Stimulated activated CD8-positive, alpha-beta memory T cell treated with anti-CD3 and anti-CD28 coated beads, Interleukin-4, amount 100 ng/mL, for 24 hours (primary cell): ENCODE data around the gene SLC34A1.
"Not testable (repeated sequence)": the region's sequence is repeated elsewhere in the genome, so short reads cannot be mapped to it uniquely, and the experiment has no call there.

ENCODE experiments used
- DNase-seq: peaks from one replicate; pipeline ENCODE4 v3.0.0-alpha.2; 2020; ENCODE audit warnings: low read depth

SLC34A1 gene

DNA sequence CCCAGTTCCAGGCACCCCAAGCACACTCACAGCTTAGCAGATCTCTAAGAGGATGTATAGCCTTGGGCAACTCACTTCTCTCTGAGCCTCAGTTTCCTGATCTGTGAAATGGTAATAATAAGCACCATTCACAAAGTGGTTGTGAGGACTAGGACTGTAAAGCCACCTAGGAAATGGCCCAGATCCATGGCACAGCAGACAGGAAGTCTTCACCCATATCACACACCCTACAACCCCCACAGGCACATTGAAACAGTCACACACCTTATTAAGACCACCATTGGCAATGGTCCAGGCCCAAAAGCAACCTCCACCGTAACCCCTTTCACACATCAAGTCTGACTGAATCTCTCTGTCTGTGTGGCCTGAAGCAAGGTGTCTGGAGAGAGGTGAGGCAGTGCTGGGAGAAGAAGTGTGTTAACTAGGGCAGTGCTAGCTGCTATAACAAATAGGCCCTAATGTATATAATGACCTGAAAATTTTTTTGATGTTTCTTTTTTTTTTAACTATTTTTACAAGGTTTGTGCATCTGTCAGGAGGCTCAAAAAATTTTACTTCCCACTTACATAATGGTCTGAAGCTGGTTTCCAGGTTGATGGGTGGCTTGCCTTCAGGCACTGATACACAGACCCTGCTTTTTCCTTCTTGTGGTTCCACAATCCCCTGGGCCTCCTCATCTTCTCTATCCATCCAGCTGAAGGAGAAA, 28.9 kb upstream of the SLC34A1 start:
- no peak for DNase-seq

DNA sequence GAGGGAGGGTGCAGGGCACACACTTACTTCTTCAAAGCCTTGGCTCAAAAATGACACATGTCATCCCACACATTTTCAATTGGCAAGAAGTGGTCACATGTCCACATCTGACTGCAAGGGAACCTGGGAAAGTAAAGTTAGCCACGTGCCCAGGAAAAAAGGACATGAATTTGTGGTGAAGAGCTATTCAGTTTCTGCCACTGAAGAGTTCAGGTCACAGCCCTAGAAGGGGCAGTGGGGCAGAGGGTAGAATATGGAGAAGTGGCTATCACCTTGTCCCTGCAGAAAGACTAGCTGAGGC, 28.4 kb upstream of the SLC34A1 start:
- DNase-seq: no peak

DNA sequence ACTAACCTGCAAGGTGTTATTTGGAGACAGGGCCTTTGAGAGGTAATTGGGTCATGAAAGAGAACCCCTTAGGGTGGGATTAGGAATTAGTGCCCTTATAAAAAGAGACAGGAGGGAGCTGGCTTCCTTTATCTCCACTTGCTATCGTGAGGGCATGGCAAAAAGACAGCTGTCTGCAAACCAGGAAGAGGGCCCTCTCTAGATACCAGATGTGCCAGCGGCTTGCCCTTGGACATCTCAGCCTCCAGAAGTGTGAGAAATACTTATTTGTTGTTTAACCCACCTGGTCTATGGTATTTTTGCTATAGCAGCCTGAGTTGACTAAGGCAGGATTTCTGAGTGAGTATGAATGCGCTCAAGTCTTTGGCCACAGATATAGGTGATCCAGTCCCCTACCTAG, 27.5 kb upstream of the SLC34A1 start:
- DNase-seq: no peak

DNA sequence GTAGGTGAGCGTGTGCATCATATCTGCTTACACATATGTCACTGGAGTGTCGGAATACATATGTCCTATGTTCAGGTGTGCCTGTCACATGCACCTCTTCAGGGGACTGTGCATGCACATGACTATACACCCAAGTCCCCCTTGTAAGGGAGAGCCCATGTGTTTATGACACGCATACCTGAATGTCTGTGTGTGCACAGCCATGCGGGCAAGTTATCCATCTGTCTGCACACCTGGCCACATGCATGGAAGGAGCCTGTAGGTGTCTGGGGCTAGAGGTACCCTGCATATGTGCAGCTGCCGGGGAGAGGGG, 27.1 kb upstream of the SLC34A1 start:
- no peak for DNase-seq

DNA sequence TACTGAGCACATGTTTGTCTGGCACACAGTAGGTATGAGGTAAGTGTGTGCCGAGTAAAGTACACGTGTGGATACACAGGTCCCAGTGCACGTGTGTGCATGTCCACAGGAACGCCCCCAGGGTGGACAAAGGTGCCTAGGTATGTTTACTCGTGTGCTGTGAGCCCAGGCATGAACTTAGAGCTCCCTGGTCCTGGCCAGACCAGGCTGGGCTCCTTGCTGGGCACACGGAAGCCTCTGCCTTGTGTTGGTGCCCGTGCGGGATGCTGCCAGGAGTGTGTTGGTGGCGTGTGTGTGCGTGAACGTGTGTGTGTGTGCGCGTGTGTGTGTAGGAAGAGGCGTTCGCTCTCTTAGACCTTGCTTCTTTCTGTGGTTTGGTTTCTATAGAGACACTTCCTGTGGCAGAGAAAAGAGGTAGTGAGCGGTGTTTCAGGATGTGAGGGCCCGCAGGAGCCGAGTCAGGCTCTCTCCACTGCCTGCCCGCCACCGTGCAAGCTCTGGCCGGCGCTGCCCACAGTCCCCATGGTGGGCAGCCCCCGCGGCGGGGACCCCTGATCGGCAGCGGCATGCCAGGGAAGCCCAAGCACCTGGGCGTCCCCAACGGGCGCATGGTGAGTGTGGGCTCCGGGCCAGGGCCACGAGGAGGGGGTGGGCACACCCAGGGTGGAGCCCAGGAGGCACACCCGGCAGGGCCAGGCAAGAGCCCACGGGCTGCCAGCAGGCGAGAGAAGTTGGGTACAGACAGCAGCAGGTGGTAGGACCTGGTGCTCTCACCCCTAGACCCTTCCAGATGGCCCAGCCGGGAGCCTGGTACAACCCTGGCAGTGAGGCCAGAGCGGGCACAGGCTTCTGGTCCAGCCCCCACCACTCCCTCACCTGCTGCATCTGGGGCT, 26.5 kb upstream of the SLC34A1 start, which contains the start of gene RGS14:
Gene RGS14 (plus strand): TSS at position 466 of the 893 bp plus-strand sequence. CDS start 101 bp downstream, at position 567.
- DNase-seq: peak; percentile 47

DNA sequence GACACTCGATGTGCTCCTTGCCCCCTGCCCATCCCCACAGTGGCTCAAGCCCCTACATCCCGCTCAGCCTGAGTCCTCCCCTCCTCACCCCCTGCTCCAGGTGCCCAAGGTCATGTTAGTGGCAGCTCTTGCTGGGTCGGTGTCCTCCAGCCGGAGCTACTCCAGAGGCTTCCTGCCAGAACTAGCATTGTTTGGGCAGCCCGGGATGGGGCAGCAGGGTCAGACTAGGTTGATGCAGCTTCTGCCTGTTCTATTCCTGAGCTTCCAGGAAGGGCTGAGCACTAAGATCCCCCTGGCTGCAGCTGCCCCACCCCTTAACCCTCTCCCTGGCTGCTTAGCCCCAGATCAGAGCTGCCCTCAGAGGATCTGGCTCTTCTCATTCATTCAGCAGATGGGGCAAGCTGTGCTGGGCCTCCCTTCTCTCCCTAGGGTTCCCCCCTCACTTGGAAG, 25.8 kb upstream of the SLC34A1 start:
- no peak for DNase-seq

DNA sequence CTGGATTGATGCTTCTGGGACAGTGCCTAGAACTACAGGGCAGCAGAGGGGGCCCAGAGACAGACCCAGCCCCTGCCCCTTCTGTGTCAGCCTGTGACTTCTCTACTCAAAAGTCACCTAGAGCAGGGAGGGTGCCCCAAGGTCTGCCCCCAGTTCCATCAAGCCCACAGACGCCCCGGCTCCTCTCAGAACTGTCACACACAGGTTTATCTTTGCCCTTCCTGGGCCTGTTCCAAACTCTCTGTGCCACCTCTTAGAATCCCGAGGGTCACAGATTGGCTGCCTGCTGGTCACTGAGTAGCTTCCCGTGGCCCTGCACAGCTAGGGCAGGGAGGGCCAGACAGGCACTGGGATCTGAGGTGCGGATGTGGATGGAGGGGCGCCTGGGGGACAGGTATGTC, 24.8 kb upstream of the SLC34A1 start:
- no peak for DNase-seq

DNA sequence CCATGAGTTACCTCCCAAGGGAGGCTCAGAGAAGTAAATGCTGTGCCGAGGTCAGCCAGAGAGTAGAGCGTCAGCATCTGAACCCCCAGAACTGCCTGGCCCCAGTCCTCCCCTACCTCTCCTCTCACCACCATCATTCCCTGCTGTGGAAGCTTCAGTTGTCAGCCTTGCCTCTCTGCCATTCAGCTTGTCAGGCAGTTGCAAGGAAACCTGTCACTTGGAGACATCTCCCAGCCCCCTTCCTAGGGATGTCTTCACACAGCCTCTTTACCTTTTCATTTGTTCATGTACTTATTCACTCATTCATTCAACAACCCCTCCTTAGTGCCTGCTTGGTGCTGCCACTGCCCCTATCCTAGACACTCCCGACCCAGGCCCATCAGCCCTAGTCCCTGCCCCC, 24.4 kb upstream of the SLC34A1 start:
- DNase-seq: no peak

DNA sequence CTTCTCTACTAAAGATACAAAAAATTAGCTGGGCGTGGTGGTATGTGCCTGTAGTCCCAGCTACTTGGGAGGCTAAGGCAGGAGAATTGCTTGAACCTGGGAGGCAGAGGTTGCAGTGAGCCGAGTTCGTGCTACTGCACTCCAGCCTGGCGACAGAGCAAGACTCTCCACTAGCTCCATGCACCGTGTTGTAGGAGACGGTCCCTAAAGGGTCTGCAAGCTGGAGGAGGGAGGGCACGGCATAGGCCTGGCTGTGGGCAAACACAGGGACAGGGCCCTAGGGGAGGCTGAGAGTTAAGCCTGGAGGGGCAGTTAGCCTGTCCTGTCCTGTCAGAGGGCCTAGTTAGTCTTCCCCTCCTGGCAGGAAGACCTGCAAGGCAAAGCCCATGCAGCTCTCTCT, 23.5 kb upstream of the SLC34A1 start:
- not testable (repeated sequence) for DNase-seq

DNA sequence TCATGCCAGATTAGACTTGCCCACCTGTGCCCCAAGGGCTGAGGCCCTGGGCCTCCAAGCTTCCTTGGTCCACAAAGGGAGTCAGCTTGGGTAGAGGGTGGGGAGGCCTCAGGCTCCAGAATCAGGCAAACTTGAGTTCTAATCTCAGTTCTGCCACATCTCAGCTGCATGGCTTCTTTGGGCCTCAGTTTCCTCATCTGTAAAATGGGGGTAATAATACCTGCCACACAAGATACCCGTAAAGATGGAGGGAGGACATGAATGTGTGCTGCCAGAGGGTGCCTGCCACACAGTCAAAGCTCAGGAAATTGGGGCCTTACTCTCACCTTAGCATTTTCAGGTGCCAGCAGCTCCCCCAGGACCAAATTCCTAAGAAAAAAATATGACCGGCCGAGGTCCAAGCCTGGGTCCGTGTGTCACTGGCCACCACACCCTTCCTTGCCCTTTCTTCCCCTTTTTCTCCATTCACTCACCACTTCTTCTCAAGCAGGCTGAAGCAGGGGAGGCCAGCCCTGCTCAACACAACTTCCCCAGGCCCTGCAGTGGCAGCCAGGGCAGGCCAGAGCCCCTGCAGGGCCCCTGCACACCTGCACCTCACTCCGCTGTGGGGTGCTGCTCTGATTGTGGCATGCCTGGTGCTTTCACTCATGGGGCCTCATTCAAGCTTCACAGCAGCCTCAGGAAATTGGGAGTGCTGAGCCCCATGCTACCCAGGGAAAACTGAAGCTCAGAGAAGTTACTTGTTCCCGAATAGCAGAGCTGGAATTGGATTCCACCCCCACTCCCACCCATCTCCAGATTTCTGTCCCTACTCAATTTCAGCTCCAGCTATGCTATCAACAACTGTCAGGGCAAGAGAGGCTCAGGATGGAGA, 22.6 kb upstream of the SLC34A1 start:
- DNase-seq: no peak

DNA sequence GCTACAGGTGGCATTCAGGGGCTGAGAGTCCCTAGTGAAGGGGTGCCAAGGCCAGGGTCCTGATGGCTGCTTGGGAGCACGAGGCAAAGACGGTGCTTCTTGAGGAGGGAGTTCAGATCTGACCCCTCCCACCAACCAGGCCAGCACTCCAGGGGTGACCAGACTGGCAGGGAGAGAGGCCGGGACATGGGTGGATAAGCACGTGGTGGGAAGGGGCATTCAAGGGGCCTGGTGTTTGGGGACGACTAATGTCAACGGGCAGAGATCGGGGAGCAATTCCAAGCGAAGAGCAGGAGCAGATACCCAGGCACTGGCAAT, 22.0 kb upstream of the SLC34A1 start:
- no peak for DNase-seq

DNA sequence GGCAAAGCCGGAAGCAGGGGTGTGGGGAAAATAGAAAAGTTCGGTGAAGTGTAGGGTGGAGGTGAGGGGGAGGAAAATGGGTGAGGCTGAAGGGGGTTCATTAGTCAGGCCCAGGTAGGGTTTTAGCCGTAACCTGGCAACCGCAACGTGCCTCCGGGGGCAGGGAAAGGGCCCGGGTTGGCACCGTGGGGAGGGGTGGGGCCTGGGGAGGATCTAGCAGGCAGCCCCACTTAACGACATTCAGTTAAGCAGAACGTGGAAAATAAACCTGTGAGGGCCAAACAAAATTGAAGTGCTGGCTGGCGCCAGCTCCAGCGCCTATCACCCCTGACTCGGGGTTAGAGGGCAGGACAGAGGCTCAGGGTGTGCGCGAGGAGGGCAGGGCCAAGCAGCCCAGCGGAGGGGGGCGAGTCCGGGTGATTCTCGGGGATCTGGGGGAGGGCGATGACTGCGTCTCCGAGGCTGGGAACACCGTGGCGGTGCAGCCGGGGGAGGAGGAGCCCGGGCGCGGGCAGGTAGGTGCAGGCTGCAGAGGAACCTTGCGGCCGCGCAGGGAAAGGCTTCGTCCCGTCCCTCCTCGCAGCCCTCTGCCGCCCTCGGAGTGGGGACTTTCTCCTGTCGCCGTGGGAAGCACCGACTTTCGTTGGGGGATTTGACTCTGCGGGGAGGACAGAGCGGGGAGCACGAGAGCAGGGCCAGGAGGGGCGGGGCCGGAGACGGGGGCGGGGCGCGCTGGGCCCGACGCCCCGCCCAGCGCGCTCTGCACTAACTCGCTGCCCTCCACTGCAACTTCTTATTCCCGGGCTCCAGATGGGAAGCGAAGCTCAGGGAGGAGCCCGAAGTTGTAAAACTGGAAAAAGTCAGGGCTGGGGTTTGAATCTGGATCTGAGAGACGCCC, 21.4 kb upstream of the SLC34A1 start:
- peak; percentile 54 for DNase-seq

DNA sequence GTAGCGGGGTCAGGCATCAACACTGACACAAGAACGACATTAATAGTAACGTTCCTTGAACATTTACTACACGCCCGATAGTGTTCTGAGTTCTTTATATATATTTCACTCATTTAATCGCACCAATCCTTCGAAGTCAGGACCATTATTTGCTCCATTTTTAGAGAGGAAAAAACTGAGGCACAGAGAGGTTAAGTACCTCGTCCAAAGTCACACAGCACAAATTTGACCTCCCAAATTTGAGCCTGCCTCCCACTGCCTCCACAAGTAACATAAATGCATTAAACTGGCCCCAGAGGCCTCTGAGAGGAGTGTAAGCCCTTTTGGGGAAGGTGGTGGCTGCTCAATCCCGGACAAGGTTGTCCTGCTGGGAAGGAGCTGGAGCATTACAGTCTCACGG, 20.7 kb upstream of the SLC34A1 start:
- DNase-seq: no peak

DNA sequence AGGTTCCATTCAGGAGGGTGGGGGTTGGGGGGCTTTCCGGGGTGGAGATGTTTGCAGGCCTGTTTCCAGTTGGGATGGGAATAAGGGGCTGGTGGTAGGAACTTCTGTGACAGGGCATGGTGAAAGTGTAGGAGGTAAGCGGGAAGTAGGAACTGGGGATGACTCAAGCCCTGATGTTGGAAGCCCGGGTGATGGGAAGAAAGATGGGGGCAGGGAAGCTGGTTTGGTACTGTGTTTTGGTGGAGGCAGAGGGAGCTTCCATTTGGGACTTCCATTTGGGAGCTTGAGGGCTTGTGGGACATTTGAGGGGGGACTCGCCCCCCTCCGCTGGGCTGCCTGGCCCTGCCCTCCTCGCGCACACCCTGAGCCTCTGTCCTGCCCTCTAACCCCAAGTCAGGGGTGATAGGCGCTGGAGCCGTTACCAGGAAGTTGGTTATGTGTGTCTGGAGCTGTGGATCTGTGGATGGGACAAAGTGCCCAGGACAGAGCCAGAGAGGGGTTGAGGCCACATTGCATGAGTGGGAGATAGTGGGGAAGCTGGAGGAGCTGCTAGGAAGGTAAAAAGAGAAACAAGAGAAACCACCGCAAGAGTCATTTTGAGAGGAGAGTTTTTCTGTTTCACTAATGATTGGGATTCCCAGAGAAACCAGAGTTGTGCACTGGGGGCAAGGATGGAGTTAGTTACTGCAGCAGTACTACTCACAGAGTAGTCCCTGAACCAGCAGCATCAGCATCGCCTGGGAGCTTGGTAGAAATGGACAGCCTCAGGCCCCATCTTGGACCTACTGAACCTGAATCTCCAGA, 19.9 kb upstream of the SLC34A1 start:
- DNase-seq: no peak

DNA sequence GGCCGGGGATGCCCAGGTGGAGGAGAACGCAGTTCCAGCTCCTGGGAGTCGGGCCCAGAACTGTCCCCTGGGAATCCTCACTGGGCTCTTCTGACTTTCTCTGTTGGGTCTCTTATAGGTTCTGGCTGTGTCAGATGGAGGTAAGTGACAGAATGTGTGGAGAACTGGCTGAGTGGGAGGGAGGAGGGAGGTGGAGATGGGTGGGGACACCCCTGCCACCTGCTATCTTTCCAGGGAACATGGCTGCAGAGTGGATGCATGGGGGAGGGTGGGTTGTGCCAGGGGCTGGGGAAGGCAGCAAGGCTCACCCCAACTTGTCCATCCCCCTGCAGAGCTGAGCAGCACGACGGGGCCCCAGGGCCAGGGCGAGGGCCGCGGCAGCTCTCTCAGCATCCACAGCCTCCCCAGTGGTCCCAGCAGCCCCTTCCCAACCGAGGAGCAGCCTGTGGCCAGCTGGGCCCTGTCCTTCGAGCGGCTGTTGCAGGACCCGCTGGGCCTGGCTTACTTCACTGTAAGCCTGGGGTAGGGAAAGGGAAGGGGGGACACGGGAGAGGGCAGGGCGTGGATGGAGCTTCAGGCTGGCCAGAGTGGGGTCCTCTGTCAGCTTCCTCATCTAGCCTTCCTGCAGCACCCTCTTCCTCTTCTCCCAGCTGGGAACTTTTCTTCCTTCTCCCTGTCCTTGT, 18.2 kb upstream of the SLC34A1 start:
- DNase-seq: no peak

DNA sequence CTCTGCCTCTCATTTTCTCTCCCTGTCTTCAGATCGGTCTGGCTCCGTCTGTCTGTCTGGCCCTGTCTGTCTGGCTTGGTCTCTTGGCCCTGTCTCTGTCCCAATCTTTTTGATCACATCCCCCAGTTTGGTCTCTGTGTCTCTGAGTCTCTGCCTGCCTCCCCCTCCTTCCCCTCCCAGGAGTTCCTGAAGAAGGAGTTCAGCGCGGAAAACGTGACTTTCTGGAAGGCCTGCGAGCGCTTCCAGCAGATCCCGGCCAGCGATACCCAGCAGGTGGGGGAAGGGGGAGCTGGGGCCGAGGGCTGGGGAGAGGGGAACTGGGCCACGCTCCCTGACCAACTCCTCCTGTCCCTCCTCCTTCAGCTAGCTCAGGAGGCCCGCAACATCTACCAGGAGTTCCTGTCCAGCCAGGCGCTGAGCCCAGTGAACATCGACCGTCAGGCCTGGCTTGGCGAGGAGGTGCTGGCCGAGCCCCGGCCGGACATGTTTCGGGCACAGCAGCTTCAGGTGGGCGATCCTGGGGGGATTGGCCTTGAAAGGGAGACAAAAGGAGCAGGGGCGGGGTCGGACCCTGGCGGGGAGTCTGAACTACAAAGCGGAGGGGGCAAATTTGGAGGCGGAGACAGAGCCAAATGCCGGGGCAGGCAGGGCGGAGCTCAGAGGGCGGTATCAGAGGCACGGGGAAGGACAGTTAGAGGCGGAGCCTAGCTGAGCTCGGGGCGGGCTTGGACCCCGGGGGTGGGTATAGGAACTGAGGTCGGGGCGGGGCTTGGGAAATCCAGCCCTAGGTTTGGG, 17.5 kb upstream of the SLC34A1 start:
- no peak for DNase-seq

DNA sequence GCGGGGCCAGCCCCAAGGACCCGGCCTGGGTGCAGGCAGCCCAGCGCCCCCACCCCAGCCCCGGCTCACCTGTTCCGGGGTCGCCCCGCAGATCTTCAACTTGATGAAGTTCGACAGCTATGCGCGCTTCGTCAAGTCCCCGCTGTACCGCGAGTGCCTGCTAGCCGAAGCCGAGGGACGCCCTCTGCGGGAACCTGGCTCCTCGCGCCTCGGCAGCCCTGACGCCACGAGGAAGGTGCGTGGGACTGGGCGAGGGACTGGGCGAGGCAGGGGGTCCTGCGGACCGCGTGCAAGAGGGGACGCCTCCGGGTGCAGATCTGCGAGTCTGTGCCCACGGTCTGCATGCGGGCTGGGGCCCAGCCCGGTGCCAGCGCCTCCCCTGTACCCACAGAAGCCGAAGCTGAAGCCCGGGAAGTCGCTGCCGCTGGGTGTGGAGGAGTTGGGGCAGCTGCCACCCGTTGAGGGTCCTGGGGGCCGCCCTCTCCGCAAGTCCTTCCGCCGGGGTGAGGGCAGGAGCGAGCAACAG, 16.8 kb upstream of the SLC34A1 start:
- no peak for DNase-seq

DNA sequence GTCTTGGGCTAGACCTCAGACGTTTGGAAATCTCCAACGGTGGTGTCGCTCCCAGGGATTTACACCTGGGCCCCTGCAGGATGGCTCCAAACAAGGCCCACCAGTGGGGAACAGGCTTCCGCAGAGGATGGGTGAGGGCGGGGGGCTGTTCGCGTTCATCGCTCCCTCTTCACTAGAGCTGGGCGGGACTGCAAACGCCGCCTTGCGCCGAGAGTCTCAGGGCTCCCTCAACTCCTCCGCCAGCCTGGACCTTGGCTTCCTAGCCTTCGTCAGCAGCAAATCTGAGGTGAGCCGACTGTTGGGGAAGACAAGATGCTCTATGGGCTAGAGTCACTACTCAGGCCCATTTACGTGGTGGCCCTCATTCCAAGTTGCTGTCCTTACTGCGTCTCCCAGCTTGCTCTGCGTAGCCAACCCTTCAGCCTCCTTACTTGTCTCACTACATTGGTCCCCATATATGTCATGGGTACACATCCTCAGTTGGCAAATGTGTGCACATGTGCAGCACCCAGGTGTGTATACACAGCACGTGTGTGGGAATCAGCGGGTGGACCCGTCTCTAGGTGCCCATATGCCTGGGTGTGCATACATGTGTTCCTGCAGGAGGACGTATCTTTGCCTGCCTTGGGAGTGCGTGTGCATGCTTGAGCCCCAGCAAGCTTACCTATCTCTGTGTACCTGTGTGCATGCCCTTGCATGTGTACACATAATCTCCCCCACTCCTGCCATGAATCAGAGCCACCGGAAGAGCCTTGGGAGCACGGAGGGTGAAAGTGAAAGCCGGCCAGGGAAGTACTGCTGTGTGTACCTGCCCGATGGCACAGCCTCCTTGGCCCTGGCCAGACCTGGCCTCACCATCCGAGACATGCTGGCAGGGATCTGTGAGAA, 16.0 kb upstream of the SLC34A1 start:
- DNase-seq: no peak
